GM19468 (cell line): ENCODE results near the gene ATP2A2.
"Not testable (repeated sequence)": the region's sequence is repeated elsewhere in the genome, so short reads cannot be mapped to it uniquely, and the experiment has no call there.

ENCODE experiments used
- ATAC-seq: cut with Tn5 transposase; IDR thresholded peaks from one replicate; pipeline ENCODE4 v1.9.1; 2021; ENCODE audit warnings: mild to moderate bottlenecking, moderate library complexity, moderate number of reproducible peaks; ENCODE audit not compliant: unreplicated experiment; ENCODE audit errors: extremely low read depth

The ATP2A2 gene

DNA sequence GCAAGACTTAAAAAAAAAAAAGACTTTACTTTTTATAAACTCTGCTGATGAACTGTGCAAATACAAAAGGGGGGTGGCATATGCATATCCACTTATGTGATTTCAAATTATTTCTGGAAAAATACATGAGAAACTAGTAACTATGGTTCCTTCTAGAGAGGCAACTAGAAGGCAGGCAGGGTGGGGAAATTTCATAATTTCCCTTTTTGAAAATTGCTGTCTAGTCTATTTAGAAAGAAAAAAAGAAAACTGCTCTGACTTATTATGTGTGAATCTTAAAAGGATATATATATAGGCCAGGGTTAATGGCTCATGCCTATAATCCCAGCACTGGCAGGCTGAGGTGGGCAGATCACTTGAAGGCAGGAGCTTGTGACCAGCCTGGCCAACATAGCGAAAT lies 80.2 kb downstream of the ATP2A2 start:
- ATAC-seq: no peak

DNA sequence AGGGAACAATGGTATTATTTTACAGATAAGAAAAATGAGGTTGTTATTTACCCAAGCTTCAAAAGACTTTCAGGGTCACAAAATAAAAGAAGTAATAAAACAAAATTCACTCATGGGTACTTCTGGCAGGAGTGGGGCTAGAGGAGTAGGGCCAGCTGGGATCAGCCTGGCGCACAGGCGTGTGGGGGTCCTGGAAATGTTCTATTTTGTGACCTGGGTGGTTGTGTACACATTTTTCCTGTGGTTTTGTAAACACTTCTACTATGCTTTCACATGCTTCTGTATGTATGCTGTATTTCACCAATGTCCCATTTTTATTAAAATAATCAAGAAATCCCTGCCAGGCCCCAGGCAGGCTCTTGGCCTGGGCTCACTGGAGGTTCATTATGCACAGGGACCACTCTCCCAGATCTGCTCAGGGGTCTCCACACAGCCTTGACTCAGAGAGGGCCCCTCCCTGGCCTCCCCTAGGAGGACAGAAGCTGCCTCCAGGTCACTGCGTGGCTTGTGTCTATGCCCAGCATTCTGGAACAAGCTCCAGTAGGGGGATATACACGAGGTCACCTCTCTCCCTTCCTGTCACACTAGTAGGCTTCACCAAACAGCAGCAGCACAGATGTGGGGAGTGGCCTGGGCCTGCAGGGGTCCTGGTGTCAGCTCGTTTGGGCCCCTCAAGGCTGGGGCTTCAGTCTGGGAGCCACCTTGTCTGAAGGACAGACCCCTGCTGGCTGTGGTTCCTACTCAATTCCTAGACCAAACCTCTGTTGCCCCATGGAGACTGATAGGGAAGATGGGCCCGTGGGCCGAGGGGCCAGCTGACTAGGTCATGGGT lies 84.7 kb downstream of the ATP2A2 start:
- no peak for ATAC-seq

DNA sequence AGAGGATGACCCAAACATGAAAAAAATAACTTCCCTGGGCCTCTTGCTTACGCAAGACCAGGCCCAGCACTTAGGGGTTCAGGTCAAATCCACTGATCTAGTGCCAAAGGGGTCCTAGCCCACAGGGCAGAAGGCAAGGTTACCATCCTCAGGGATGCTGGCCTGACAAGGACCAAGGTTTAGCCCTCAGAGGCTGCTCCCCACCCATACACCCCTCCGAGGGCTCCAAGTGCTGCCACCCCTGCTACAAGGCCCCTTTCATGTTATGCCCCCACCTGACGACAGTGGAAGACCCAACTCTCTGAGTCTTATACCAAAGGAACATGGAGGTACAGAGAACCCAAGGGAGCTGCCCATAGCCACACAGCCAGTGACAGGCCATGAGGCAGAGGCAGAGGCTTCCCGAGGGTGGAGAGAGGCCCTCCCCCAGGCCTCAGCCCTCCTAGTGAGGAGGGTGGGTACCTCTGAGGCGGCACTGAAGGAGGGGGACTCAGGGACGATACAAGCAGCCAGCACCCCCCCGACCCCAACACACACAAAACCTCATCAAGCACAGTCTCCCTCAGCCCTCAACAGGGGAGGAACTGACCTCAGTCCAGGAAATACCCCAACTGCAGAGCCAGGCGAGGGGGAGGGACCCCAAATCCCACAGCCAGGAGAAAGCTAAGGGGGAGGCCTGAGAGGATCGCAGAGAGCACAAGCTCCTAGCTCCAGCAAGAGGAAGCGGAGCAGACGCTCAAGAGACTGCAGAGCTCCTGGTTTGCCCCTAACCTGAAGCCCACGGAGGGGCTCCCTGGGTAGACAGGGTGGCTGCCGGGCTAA lies 85.5 kb downstream of the ATP2A2 start:
- no peak for ATAC-seq

DNA sequence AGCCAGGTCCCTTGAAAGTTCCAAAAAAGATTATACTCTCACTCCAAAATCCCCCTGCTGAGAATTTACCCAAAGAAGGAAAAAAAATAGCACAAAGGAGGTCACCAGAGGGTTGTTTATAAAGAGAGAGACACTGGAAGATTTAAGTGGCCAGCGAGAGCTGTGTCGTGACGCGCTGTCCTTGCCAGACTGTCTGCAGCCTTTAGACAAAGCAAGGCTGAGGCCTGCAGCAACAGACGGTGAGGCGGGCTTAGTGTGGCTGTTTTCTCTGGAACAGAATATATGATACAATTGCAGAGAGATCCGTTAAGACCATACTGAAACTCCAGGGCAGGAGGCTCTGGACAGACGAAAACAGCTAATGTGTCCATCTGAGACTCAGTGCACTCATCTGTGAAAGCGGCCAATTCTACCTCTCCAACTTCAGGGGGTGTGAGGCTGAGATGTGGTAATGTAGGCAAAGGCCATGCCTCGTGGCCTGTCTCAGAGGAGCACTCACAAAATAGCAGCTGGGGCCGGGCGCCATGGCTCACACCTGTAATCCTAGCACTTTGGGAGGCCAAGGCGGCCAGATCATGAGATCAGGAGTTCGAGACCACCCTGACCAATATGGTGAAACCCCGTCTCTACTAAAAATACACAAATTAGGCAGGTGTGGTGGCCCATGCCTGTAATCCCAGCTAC lies 86.3 kb downstream of the ATP2A2 start:
- no peak for ATAC-seq

DNA sequence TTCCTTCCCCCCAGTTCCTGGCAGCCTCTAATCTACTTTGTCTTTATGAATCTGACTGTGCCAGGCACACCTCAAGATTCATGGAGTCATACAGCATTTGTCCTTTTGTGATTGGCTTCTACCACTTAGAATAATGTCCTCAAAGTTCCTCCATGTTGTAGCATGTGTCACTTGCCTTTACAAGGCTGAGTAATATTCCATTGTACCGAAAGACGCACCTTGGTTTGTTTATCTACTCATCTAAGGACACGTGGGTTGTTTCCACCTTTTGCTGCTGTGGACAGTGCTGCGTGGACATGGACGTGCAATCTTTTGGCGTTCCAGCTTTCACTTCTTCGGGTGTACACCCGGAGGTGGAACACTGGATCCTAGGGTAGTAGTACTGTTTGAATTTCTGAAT lies 88.9 kb downstream of the ATP2A2 start:
- no peak for ATAC-seq

DNA sequence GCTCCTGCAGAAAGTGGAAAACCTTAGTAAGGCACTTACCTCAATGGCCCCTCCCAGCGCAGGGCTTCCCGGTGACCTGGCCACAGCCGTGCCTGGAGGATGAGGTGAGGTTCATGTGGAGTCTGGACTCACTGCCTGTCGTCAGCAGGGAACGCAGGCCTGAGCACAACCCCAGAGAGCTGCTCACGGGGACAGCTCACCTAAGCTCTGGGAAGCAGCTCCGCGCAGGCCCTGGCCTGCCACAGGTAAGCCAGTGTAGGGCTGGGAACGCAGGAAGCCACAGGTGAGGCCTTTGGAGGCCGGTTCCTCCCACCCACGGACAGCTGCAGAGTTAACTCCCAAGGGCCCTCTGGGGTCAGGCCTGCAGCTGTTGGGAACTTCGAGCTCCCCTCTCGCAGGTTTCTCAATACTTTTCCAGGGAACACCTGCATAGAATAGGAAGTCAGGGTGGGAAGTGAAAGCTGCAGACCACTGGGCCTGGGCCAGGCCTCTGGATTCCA lies 89.7 kb downstream of the ATP2A2 start:
- no peak for ATAC-seq

DNA sequence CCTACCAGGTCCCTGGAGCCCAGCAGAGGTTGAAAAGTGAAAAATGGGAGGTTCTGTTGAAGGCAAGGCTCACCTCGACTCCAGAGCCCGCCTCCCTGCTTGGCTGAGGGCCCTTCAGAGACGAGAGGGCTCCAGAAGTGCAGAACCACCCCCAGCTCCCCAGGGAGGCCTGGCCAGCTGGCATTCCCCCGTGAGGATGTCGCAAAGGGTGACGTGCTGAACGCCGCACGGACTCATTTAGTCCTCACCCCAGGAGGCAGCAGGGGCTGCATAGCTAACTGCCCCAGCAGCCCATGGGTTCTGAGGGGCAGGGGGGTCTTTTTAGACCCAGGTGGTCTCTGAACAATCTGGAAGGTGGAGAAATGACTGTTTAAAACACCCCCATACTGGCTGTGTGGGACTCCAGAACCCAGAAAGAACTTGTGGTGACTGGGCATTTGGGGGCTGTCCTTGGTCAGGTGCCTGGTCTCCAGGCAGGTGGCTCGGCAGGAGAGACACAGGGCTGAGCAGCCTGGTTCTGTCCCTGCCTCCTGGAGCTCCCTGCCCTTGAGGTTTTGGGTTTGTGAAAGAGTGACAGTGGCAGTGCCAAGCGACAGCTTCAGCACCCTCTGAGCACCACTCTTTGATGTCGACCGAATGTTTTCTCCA lies 90.5 kb downstream of the ATP2A2 start:
- no peak for ATAC-seq

DNA sequence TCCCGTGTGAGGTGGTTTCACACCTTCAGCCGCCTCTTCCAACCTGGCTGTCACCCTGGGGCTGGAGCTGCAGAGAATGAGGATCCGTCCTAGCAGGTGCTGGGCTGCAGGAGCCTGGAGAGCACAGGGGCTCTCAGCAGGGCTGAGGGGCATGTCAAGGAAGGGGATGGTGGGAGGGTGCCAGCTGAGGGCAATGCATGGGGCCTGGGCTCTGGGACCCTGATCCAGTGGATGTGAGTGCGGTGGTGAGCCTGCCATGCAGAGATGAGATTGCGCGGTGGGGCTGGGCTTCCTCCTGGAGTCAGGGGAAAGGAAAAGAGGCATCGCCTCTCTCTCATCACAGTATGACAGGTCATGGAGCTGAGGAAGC lies 91.0 kb downstream of the ATP2A2 start:
- no peak for ATAC-seq

DNA sequence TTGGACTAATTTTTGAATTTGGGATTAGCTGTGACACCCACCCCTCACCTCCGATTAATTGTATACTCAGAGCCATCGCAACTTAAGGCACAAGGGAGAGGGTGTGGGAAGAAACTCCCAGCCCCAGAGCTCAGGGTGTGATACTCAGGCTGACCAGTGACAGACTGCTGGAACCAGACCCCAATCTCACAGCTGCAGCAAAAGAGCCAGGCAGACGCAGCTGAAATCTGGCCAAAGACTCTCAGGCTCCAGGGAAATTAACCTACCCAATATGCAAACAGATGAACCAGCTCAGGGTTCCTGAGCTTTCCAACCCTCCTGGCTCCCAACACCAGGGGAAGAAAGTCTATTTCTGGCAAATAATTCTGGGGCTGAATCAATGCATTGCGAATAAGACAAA lies 92.0 kb downstream of the ATP2A2 start:
- ATAC-seq: no peak

DNA sequence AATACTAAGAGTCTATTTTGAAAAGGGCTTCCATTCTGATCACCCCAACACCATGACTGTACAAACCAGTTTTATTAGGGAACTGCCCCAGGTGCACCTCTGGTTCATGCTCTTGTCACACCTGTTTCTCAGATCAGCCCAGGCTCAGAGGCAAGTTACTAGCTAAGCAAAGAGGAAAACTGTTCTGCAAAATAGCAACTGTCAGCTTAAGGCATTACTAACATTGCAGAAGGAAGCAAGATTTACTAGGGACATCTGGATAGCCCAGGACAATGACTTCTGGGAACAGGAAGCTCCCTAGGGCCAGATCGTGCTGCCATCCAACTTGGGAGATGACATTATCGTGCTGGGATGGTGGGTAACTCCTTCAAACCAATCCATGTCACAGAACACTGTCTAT lies 92.4 kb downstream of the ATP2A2 start:
- ATAC-seq: no peak

DNA sequence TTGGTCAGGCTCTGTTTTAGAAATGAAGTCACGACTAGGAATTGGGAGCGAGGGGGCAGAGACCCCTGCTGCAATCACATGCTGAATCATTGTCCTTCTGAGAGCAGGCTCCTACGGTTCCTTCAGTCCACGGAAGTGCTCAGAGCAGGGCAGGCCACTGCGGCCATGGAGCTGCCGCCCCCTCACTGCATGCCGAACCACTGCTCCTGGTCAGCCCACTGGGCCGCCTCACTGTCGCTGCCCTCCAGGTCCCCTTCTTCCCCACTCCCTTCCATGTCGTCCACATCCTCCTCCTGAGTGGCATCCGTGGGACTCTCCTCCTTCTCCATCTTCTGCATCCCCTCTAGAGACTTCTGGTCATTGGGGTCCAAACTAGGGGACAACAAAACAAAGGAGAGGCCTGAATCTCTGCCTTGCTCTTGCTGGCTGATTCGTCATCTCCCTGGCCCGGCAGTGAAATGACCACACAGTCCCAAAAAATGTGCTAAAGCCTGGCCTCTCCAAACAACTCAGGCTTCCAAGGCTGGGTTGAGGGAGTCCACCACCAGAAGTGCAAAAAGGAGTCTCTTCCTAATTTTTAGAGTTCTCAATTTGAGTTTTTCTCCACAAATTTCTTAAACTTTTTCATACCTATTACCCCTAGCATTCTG lies 93.0 kb downstream of the ATP2A2 start:
- no peak for ATAC-seq

DNA sequence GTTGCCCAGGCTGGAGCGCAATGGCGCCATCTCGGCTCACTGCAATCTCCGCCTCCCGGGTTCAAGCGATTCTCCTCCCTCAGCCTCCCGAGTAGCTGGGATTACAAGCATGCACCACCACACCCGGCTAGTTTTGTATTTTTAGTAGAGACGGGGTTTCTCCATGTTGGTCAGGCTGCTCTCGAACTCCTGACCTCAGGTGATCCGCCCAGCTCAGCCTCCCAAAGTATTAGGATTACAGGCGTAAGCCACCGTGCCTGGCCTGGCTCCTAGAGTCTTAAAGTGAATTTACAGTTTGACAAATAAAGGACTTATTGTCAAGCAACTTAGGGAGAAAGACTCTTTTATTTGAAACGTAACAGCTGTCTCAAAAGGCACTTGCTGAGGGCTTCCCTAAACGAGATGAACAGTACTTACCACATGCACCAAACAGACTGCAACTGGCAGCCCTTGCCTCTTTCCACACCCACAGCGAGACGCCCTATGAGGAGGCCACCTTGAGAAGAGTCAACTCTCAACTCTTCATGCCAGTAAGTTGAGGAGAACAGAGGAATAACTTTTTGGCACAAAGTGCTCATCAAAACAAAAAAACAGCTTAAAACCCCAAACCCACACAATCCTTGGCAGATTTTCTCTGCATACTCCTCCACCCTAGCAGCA lies 97.2 kb downstream of the ATP2A2 start:
- ATAC-seq: not testable (repeated sequence)

DNA sequence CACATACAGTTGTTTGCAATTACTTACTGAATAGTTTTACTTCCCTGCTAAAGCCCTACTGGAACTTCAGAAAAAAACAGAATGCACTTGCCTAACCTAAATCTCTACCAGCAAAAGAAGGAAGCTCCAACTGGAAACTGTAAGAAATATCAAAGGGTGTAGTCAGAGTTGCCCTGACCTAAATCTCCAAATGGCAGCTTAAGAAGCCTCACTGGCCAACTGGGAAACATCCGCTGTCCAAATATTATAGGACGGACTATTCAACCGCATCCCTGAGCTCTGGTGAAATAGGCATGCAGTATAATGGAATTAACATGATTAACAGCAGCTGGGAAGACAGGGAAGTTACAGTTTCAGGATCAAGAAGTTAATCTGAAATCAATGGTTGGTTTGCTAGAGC lies 98.2 kb downstream of the ATP2A2 start:
- no peak for ATAC-seq

DNA sequence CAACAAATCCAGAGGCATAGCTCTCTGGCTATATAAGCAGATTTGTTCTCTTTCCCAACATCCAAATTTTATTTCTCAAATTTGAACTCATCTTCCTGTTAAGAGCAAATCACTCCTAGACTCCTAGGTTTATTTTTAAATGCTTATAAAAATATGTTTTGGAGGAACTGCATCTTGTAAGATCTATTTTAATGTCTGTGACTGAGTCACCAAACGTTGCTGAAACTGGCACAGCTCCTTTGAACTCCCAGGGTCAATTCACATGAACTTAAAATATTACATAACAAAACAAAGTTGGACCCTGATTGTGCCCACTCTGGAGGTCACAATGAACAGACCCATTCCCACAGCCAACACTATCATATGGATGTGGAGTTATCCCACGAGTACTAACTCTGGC lies 98.6 kb downstream of the ATP2A2 start:
- no peak for ATAC-seq

DNA sequence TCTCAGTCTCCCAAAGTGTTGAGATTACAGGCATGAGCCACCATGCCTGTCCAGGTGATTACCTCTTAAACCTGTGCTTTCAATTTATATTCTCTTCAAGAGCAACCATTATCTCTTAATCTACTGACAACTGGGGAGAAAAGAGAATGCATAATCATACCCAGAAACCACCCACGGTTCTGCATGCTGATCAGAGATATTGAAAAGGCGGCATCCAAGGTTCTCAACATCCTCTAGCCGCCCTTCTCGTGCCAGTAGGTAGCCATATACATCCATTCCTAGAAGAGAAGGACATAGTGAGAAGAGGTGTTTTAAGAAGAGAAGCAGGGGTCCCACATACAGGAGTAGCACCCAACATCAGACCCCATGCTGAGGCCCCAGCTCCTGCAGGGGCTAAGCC lies 101.6 kb downstream of the ATP2A2 start:
- no peak for ATAC-seq
